Neural cell (in vitro differentiated cells): ENCODE data around the gene HNRNPA2B1. TPM values are rescaled to one million over a fixed set of nuclear protein-coding genes. Genes with fewer than 3 reads are reported as not detected.

ENCODE experiments used
- H2AFZ ChIP-seq: fragments of 200-600, 300-800 bp; sonication (generic), shearing (Covaris generic); 2 replicates; pipeline ENCODE4 v1.6.0; 2014; ENCODE audit warnings: low read depth, mild to moderate bottlenecking, antibody characterized with exemption, low read length, moderate library complexity
- H3F3A ChIP-seq: fragments of 200-600 bp; shearing (Covaris generic); 2 replicates; pipeline ENCODE4 v1.6.1; 2016; ENCODE audit warnings: mild to moderate bottlenecking, moderate library complexity, mixed read lengths, antibody characterized with exemption, low read length; ENCODE audit not compliant: insufficient read depth, poor library complexity, severe bottlenecking
- H3K27ac ChIP-seq: fragments of 200-600, 300-800 bp; sonication (generic), shearing (Covaris generic); 2 replicates; pipeline ENCODE4 v1.5.1; 2014; ENCODE audit warnings: mild to moderate bottlenecking, low read length, moderate library complexity
- H3K27me3 ChIP-seq: fragments of 300-800, 200-600 bp; sonication (generic), shearing (Covaris generic); 2 replicates; pipeline ENCODE4 v1.6.0; 2014; ENCODE audit warnings: mild to moderate bottlenecking, low read depth, low read length, moderate library complexity; ENCODE audit not compliant: insufficient read depth
- H3K36me3 ChIP-seq: fragments of 300-800, 200-600 bp; sonication (generic), shearing (Covaris generic); 2 replicates; pipeline ENCODE4 v1.5.1; 2014; ENCODE audit warnings: mild to moderate bottlenecking, antibody characterized with exemption, low read length, moderate library complexity; ENCODE audit not compliant: insufficient read depth
- H3K4me2 ChIP-seq: fragments of 300-800, 200-600 bp; sonication (generic), shearing (Covaris generic); 2 replicates; pipeline ENCODE4 v1.6.0; 2014; ENCODE audit warnings: mild to moderate bottlenecking, low read length
- H3K4me3 ChIP-seq: fragments of 300-800, 200-600 bp; sonication (generic), shearing (Covaris generic); 2 replicates; pipeline ENCODE4 v1.5.1; 2014; ENCODE audit warnings: mild to moderate bottlenecking, low read length, moderate library complexity
- H3K79me2 ChIP-seq: fragments of 200-600 bp; shearing (Covaris generic); replicated peaks from 2 replicates; pipeline ENCODE4 v1.6.0; 2014; ENCODE audit warnings: mild to moderate bottlenecking, low read length, moderate library complexity; ENCODE audit not compliant: insufficient read depth
- H3K9ac ChIP-seq: fragments of 300-800, 200-600 bp; sonication (generic), shearing (Covaris generic); 2 replicates; pipeline ENCODE4 v1.6.1; 2016; ENCODE audit warnings: mild to moderate bottlenecking, low read length, mixed read lengths
- H3K9me2 ChIP-seq: fragments of 200-600 bp; shearing (Covaris generic); 2 replicates; pipeline ENCODE4 v1.6.1; 2016; ENCODE audit warnings: mild to moderate bottlenecking, low read length, mixed read lengths; ENCODE audit not compliant: insufficient read depth
- H3K9me3 ChIP-seq: fragments of 200-600, 300-800 bp; sonication (generic), shearing (Covaris generic); 2 replicates; pipeline ENCODE4 v1.6.1; 2016; ENCODE audit warnings: mild to moderate bottlenecking, mixed run types, low read length, moderate library complexity, mixed read lengths
- H4K20me1 ChIP-seq: fragments of 200-600 bp; shearing (Covaris generic); 2 replicates; pipeline ENCODE4 v1.6.1; 2016; ENCODE audit warnings: mild to moderate bottlenecking, mixed run types; ENCODE audit not compliant: insufficient read depth
- CTCF ChIP-seq: fragments of 450-650 bp; IDR thresholded peaks from 2 replicates; pipeline ENCODE4 v1.5.1; 2014; ENCODE audit warnings: antibody characterized with exemption, mild to moderate bottlenecking, moderate library complexity; ENCODE audit not compliant: poor library complexity, severe bottlenecking
- EP300 ChIP-seq: fragments of 450-650 bp; conservative IDR thresholded peaks from 2 replicates; pipeline ENCODE4 v1.6.1; 2014; ENCODE audit warnings: antibody characterized with exemption, mild to moderate bottlenecking, moderate library complexity; ENCODE audit not compliant: poor library complexity, severe bottlenecking
- EZH2 ChIP-seq: fragments of 200-600, 300-800 bp; shearing (Covaris generic), sonication (generic); IDR thresholded peaks from 2 replicates; pipeline ENCODE4 v1.6.1; 2014; ENCODE audit warnings: antibody characterized with exemption, low read length, borderline replicate concordance, mild to moderate bottlenecking; ENCODE audit not compliant: insufficient read depth, poor library complexity, severe bottlenecking
- MXI1 ChIP-seq: fragments of 450-650 bp; conservative IDR thresholded peaks from 2 replicates; pipeline ENCODE4 v1.6.1; 2014; ENCODE audit warnings: antibody characterized with exemption, mild to moderate bottlenecking; ENCODE audit not compliant: poor library complexity, severe bottlenecking
- POLR2AphosphoS5 ChIP-seq: IDR thresholded peaks from 2 replicates; pipeline ENCODE4 v1.6.1; 2012
- RAD21 ChIP-seq: fragments of 450-650 bp; conservative IDR thresholded peaks from 2 replicates; pipeline ENCODE4 v1.6.1; 2014; ENCODE audit warnings: antibody characterized with exemption, mild to moderate bottlenecking, moderate library complexity
- REST ChIP-seq: IDR thresholded peaks from 2 replicates; pipeline ENCODE4 v1.6.1; 2012; ENCODE audit warnings: borderline replicate concordance
- SMC3 ChIP-seq: fragments of 450-650 bp; conservative IDR thresholded peaks from 2 replicates; pipeline ENCODE4 v1.6.1; 2014; ENCODE audit warnings: antibody characterized with exemption, mild to moderate bottlenecking, moderate library complexity; ENCODE audit not compliant: poor library complexity
- TAF1 ChIP-seq: IDR thresholded peaks from 2 replicates; pipeline ENCODE4 v1.6.1; 2012; ENCODE audit warnings: low read depth
- polyA plus RNA-seq: library from polyadenylated mRNA; depleted of rRNA; stranded (reverse); fragments of >200 nt; gene quantifications from 2 replicates; pipeline ENCODE4 v1.2.3, GENCODE V29; 2014

HNRNPA2B1 gene
- polyA plus RNA-seq, 1 donor from 2014 or later = 419 TPM

GRCh38 chr7:26200038-26200443, 505 bp downstream of the HNRNPA2B1 start:
- no peaks in the 10 kb centered on the region for H3K9me3 ChIP-seq
- no peaks in the 10 kb centered on the region for H3K27me3 ChIP-seq
- peak overlapping the region; percentile 63 for H2AFZ ChIP-seq
- H3K36me3 ChIP-seq = peaks cover 10% of the 10 kb centered on the region
- peak overlapping the region; percentile 90 for H3K4me3 ChIP-seq
- peaks cover 42% of the 10 kb centered on the region for H4K20me1 ChIP-seq
- no peak overlapping the region for H3K4me2 ChIP-seq
- TF ChIP-seq CTCF (no peak), RAD21 (no peak), MXI1 (no peak), EZH2 (no peak), REST (peak; percentile 91), SMC3 (no peak), POLR2AphosphoS5 (peak; percentile 30), EP300 (no peak), TAF1 (peak; percentile 73)
- H3F3A ChIP-seq = peaks cover 4% of the 10 kb centered on the region
- peak overlapping the region; percentile 100 for H3K9ac ChIP-seq
- H3K79me2 ChIP-seq = peaks cover 83% of the 10 kb centered on the region
- no peaks in the 10 kb centered on the region for H3K9me2 ChIP-seq
- peak overlapping the region; percentile 100 for H3K27ac ChIP-seq

- peaks cover 83% of the 10 kb centered on the region for H3K79me2 ChIP-seq
- TF ChIP-seq SMC3 (no peak), POLR2AphosphoS5 (peak; percentile 77)
- peak overlapping the region; percentile 90 for H3K4me3 ChIP-seq
- H3K27me3 ChIP-seq = no peaks in the 10 kb centered on the region
- peaks cover 10% of the 10 kb centered on the region for H3K36me3 ChIP-seq
- no peaks in the 10 kb centered on the region for H3K9me2 ChIP-seq
- peak overlapping the region; percentile 100 for H3K9ac ChIP-seq
- H3K9me3 ChIP-seq = no peaks in the 10 kb centered on the region
- H4K20me1 ChIP-seq = peaks cover 43% of the 10 kb centered on the region
- H2AFZ ChIP-seq = peak overlapping the region; percentile 63
- H3K4me2 ChIP-seq = peak overlapping the region; percentile 85
- peaks cover 4% of the 10 kb centered on the region for H3F3A ChIP-seq
- peak overlapping the region; percentile 100 for H3K27ac ChIP-seq
These were observed 1.1 kb downstream of the HNRNPA2B1 start for GRCh38 chr7:26199301-26200037.
